ENCODE measurements around the gene SMIM17. TPM values are rescaled to one million over a fixed set of nuclear protein-coding genes. Genes with fewer than 3 reads are reported as not detected.

SMIM17 gene
- total and polyA plus RNA-seq, 2 of the 13 experiments (the other 11 are each of a cell fraction or from before 2014, with no cell fraction given), result 0.21 to 0.53 TPM

GRCh38 chr19:56637976-56638555 is 4.9 kb upstream of the SMIM17 start (continued):
- TF ChIP-seq ZNF207 (IDR thresholded peaks at IDR 0.05; ENCODE audit: borderline replicate concordance) (no peak), ZNF234 (CRISPR knock-in tag; conservative IDR thresholded peaks at IDR 0.05) (peak; percentile 100), FIP1L1 (IDR thresholded peaks at IDR 0.05; ENCODE audit: borderline replicate concordance, insufficient read depth, low read depth, low read length) (no peak), ZFX (CRISPR knock-in tag; IDR thresholded peaks at IDR 0.05; ENCODE audit: low read depth) (peak; percentile 24; the same call in 1 of the 2 replicates), ZBTB42 (CRISPR knock-in tag; IDR thresholded peaks at IDR 0.05) (peak; percentile 99), ZNF253 (CRISPR knock-in tag; IDR thresholded peaks at IDR 0.05; ENCODE audit: borderline replicate concordance) (peak; percentile 98), ZNF761 (CRISPR knock-in tag; conservative IDR thresholded peaks at IDR 0.05) (peak; percentile 98), ZNF354B (CRISPR knock-in tag; IDR thresholded peaks at IDR 0.05) (peak; percentile 98), ATF1 (CRISPR knock-in tag; IDR thresholded peaks at IDR 0.05) (no peak), STAT5B (CRISPR knock-in tag; IDR thresholded peaks at IDR 0.05) (peak; percentile 100), MAFG (CRISPR knock-in tag; IDR thresholded peaks at IDR 0.05) (peak; percentile 81; the same call in 1 of the 2 replicates), GABPB1 (CRISPR knock-in tag; IDR thresholded peaks at IDR 0.05) (peak; percentile 77), SP4 (CRISPR knock-in tag; IDR thresholded peaks at IDR 0.05) (peak; percentile 95), THAP9 (CRISPR knock-in tag; IDR thresholded peaks at IDR 0.05; ENCODE audit: borderline replicate concordance) (peak; percentile 94), JUND (CRISPR knock-in tag; IDR thresholded peaks at IDR 0.05) (peak; percentile 90)
- TF ChIP-seq, protein P1, sequence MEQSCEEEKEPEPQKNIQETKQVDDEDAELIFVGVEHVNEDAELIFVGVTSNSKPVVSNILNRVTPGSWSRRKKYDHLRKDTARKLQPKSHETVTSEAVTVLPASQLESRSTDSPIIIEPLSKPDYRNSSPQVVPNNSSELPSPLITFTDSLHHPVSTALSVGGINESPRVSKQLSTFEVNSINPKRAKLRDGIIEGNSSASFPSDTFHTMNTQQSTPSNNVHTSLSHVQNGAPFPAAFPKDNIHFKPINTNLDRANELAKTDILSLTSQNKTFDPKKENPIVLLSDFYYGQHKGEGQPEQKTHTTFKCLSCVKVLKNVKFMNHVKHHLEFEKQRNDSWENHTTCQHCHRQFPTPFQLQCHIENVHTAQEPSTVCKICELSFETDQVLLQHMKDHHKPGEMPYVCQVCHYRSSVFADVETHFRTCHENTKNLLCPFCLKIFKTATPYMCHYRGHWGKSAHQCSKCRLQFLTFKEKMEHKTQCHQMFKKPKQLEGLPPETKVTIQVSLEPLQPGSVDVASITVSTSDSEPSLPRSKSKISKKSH (CRISPR knock-in tag; IDR thresholded peaks at IDR 0.05; ENCODE audit: borderline replicate concordance), result peak; percentile 100
- TF ChIP-seq, protein P2, sequence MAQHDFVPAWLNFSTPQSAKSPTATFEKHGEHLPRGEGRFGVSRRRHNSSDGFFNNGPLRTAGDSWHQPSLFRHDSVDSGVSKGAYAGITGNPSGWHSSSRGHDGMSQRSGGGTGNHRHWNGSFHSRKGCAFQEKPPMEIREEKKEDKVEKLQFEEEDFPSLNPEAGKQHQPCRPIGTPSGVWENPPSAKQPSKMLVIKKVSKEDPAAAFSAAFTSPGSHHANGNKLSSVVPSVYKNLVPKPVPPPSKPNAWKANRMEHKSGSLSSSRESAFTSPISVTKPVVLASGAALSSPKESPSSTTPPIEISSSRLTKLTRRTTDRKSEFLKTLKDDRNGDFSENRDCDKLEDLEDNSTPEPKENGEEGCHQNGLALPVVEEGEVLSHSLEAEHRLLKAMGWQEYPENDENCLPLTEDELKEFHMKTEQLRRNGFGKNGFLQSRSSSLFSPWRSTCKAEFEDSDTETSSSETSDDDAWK (CRISPR knock-in tag; IDR thresholded peaks at IDR 0.05), result no peak
- TF ChIP-seq, protein P3, sequence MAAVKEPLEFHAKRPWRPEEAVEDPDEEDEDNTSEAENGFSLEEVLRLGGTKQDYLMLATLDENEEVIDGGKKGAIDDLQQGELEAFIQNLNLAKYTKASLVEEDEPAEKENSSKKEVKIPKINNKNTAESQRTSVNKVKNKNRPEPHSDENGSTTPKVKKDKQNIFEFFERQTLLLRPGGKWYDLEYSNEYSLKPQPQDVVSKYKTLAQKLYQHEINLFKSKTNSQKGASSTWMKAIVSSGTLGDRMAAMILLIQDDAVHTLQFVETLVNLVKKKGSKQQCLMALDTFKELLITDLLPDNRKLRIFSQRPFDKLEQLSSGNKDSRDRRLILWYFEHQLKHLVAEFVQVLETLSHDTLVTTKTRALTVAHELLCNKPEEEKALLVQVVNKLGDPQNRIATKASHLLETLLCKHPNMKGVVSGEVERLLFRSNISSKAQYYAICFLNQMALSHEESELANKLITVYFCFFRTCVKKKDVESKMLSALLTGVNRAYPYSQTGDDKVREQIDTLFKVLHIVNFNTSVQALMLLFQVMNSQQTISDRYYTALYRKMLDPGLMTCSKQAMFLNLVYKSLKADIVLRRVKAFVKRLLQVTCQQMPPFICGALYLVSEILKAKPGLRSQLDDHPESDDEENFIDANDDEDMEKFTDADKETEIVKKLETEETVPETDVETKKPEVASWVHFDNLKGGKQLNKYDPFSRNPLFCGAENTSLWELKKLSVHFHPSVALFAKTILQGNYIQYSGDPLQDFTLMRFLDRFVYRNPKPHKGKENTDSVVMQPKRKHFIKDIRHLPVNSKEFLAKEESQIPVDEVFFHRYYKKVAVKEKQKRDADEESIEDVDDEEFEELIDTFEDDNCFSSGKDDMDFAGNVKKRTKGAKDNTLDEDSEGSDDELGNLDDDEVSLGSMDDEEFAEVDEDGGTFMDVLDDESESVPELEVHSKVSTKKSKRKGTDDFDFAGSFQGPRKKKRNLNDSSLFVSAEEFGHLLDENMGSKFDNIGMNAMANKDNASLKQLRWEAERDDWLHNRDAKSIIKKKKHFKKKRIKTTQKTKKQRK (IDR thresholded peaks at IDR 0.05; ENCODE audit: low read length), result no peak

All from HepG2 (cell line).